Epithelial cell of proximal tubule (primary cell): ENCODE results near the gene XG. TPM values are rescaled to one million over a fixed set of nuclear protein-coding genes. Genes with fewer than 3 reads are reported as not detected.
"Not testable (repeated sequence)": the region's sequence is repeated elsewhere in the genome, so short reads cannot be mapped to it uniquely, and the experiment has no call there.

Experiments used
- DNase-seq: peaks from one replicate; pipeline ENCODE4 v3.0.0-alpha.2; 2011; ENCODE audit warnings: low read depth
- H3K4me3 ChIP-seq: 2 replicates; pipeline ENCODE4 v1.5.1; 2011; ENCODE audit warnings: low read depth, mild to moderate bottlenecking, low read length
- total RNA-seq: library from RNA; depleted of rRNA; stranded (reverse); fragments of >200 nt; gene quantifications from 2 replicates; pipeline ENCODE4 v1.2.3, GENCODE V29; 2015
- TF ChIP-seq, protein P1 (sequence below): conservative IDR thresholded peaks from 2 replicates; pipeline ENCODE4 v1.5.1; 2012; ENCODE audit warnings: low read depth, mild to moderate bottlenecking, low read length

Gene XG
- total RNA-seq, 1 donor from 2014 or later = not detected

DNA sequence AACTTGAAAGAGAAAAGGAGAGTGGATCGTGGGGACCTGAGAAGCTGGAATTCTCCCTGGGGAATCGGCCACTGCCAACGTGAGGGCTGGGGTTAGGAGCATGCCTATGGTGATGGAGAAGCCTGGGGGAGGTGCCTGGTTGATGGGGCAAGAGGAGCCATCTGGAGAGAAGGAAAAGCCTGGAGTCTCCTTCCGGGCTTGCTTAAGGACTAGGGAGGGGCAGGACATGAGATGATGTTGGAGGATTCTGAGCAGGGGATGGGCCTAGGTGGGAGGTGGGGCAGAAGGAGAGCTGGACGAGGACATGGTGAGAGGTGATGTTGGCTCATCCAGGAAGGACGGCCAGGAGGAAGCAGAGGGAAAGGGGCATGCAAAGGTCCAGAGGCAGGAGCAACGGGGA is 41.9 kb downstream of the XG start:
- TF ChIP-seq, protein P1, sequence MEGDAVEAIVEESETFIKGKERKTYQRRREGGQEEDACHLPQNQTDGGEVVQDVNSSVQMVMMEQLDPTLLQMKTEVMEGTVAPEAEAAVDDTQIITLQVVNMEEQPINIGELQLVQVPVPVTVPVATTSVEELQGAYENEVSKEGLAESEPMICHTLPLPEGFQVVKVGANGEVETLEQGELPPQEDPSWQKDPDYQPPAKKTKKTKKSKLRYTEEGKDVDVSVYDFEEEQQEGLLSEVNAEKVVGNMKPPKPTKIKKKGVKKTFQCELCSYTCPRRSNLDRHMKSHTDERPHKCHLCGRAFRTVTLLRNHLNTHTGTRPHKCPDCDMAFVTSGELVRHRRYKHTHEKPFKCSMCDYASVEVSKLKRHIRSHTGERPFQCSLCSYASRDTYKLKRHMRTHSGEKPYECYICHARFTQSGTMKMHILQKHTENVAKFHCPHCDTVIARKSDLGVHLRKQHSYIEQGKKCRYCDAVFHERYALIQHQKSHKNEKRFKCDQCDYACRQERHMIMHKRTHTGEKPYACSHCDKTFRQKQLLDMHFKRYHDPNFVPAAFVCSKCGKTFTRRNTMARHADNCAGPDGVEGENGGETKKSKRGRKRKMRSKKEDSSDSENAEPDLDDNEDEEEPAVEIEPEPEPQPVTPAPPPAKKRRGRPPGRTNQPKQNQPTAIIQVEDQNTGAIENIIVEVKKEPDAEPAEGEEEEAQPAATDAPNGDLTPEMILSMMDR = no peak
- no peak for DNase-seq
- no peak overlapping the region for H3K4me3 ChIP-seq

DNA sequence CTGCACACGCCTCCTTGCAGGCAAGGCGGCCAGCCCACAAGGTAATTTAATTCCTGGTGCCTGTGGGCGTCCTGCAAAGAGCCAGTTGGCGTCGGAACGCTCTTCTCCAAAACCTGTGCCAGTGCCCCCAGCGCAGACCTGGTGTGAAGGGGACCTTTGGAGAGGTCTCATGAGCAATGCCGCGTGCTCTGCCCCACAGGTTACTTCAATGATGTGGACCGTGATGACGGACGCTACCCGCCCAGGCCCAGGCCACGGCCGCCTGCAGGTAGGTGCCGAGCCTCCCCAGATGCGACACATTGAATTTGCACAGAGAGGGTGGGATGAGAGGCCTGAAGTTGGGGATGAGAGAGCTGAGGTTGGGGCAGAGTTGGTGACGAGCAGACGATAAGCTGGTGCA is 42.5 kb downstream of the XG start:
- no peak overlapping the region for H3K4me3 ChIP-seq
- DNase-seq = no peak
- TF ChIP-seq, protein P1 = no peak

DNA sequence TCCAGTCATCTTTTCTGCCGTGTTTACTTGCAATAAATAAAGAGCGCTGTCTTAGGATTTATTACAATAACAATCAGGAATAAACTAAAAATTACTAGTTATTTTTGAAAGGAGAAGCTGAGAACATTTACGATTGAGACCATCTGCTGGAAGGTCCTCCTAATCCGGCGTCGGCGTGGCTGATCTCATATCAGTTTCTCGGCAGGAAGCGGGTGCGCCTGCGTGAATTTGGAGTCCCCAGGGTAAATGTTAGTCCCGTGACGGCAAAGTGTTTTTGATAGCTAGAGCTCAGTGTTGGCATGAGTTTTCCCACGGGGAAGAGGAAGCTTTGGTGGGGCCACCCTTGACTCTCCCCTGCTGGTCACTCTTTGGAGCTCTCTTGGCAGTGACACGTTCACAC is 45.0 kb downstream of the XG start:
- not testable (repeated sequence) for DNase-seq, H3K4me3 ChIP-seq

DNA sequence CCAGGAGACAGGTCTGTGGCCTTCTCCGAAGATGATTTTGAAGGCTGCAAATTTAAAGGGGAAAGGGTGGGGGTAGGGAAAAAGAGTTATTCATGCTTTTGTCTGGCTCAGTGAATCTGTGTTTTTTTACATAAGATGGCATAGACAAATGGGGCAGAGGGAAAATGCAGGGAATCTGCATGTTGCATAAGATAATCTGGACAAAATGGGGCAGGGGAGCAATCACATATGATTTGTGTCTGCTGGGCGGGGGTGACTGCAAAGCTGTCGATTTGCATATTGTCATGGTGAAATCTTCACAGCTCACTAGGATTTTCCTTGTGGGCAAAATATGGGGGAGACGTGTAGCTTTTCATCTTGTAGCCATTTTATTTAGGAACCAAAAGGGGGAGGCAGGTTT is 47.5 kb downstream of the XG start:
- TF ChIP-seq, protein P1 = no peak
- no peak overlapping the region for H3K4me3 ChIP-seq
- no peak for DNase-seq

DNA sequence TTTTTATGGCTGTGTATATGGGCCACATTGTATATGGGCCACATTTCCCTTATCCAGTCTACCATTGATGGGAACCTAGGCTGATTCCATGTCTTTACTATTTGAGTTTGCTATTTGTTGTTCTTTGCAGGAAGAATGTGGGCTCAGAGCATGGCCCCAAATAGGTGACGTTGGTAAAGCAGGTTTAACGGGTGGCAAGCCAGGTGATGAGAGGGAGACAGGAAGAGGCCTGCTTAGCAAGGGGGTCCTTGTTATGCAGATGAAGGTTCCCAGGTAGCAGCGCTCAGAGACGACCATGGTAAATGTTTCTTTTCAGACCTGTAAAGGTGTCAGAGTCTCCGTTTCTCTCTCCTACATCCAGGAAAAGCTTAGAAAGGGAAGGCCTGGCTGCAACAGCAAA is 48.1 kb downstream of the XG start:
- not testable (repeated sequence) for H3K4me3 ChIP-seq, DNase-seq

DNA sequence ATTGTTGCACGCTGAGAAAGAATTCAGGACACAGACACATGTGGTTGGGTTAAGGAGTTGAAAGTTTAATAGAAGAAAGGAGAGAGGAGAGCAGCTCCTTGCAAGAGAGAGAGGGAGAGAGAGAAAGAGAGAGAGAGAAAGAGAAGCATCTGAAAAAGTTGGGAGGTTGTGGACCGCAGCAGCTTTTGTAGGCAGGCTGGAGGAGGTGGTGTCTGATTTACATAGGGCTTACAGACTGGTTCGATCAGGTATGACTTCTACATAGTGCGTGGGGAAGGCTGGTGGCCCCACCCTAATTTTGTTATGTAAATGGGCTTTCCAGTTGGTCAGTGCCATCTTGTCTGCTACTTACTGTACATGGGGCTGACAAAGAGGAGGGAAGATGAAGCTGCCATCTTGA is 49.4 kb downstream of the XG start:
- no peak for DNase-seq
- H3K4me3 ChIP-seq = no peak overlapping the region
- TF ChIP-seq, protein P1 = no peak

DNA sequence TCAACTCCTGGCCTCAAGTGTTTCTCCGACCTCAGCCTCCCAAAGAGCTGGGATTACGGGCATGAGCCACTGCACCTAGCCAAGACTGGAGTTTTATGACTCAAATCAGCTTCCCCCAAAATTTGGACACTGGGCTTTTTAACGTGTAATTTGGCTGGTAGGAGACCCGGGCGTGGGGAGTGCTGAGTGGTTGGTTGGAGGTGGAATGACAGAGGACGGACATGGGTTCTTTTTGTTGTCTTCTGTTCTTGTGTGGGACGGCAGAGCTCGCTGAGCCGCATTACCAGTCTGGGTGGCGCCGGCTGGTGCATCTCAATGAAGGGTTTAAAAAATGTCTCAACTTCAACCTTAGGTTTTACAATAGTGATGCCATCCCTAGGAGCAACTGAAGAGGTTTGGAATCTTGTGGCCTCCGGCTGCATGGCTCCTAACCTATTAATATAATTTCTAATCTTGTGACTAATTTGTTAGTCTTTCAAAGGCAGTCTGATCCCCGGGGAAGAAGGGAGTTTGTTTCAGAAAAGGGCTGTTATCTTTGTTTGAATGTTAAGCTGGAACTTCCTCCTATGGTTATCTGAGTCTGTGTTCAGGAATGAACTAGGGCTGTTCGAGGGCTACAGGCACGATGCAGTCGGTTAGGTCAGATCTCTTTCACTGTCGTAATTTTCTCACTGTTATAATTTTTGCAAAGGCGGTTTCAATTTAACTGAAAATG is 50.7 kb downstream of the XG start:
- not testable (repeated sequence) for H3K4me3 ChIP-seq, DNase-seq

DNA sequence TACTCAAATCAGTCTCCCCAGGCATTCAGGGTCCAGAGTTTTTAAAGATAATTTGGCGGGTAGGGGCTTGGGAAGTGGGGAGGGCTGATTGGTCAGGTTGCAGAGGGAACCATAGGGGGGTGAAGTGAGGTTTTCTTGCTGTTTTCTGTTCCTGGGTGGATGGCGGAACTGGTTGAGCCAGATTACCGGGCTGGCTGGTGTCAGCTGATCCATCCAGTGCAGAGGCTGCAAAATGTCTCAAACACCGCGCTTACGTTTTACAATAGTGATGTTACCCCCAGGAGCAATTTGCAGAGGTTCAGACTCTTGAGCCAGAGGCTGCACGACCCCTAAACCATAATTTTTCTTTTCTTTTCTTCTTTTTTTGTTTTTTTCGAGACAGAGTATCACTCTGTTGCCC is 51.6 kb downstream of the XG start:
- H3K4me3 ChIP-seq, DNase-seq: not testable (repeated sequence)

DNA sequence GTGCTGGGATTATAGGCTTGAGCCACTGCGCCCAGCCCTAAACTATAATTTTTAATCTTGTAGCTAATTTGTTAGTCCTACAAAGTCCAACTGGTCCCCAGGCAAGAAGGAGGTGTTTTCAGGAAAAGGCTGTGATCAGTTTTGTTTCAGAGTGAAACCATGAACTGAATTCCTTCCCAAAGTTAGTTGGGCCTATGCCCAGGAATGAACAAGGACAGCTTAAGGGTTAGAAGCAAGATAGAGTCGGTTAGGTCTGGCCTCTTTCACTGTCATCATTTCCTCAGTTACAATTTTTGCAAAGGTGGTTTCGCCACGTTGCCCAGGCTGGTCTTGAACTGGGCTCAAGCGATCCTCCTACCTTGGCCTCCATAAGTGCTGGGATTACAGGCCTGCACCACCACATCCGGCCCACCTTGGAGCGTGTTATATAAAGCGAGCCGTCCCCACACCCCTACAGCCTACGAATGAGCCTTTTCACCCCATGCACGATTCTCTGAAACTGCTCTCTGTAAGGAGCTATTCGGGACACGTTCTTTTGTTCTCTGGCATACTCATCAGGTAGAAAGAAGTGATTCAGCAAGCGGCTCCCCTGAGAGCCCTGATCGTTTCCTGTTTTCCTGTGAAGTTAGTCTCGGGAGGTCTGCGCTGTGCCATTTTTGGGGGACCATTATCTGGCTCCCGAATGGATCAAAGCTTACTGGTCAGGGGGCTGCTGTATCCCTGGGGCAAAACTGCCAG is 52.4 kb downstream of the XG start:
- DNase-seq, H3K4me3 ChIP-seq: not testable (repeated sequence)

DNA sequence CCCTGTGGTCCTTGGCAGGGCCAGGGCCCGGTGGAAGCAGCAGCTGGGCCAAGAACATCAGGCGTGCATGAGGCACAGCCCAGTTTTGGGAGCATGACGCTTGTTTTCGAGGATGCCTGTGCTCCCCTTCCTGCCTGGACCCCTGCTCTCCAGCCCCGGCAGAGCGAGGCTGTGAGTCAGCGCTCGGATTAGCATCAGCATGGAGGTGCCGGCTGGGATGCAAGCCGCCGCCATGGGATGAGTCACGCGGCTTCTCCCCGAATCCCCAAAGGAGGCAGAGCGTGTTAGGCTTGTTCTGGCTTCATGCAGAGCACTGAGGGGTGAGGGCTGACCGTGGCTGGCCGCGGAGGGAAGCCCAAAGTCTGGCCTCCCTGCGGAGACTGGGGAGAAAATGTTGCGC is 53.0 kb downstream of the XG start:
- DNase-seq, H3K4me3 ChIP-seq: not testable (repeated sequence)
